ENCODE results near the gene IL18.

DNA sequence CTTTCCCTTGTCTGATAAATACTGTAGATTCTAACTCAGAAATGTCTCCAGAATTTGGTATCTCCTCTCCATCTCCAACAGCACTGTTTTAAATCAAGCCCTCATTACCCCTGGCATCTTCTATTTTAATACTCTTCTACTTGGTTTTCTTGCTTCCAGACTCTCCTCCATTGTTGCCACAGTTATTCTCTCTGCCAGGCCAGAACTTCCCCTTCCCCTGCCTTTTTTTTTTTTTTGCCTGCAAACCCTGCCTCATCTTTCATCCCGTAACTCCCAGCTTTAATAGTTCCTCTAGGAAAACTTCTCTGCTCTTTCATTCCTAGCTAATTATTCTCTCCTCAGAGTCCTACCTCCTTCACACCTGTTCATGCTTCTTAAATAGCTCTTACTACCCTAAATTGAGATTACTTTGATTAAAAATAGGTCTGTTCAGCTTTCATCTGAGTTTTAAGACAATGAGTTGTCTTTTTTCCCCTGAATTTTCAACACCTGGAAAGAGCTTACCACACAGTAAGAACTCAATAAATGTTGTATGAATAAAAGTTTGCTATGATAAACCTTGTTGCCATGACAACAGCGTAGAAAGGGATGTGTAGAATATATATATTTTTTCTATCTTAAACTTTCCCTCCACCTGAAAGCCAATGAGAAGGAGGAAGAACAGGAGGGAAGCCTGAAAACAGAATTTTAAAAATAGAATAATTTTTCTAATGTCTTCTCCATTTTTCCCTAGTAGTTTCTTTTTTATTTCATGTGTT is 3.6 kb downstream of the IL18 start:
- TF ChIP-seq EP300 (IDR thresholded peaks at IDR 0.05) = no peak
- TF ChIP-seq RCOR1 (IDR thresholded peaks at IDR 0.05; ENCODE audit: low read depth, low read length) = no peak
